SK-N-MC (cell line): Measurements from ENCODE around the gene FALEC.
"Not testable (repeated sequence)": the region's sequence is repeated elsewhere in the genome, so short reads cannot be mapped to it uniquely, and the experiment has no call there.

Experiments
- EZH2 ChIP-seq: fragments of 200-600 bp; sonication (generic); IDR thresholded peaks from one replicate; pipeline ENCODE4 v1.6.1; 2017; ENCODE audit warnings: antibody characterized with exemption
- POLR2AphosphoS5 ChIP-seq: IDR thresholded peaks from 2 replicates; pipeline ENCODE4 v1.6.1; 2012; ENCODE audit warnings: mild to moderate bottlenecking, low read depth, low read length, borderline replicate concordance

- TF ChIP-seq POLR2AphosphoS5, EZH2: not testable (repeated sequence)
These were observed 65.4 kb downstream of the FALEC start for GRCh38 chr1:150580966-150581365.
